Calu3 (cell line): Measurements from ENCODE around the gene SLC25A21. TPM values are rescaled to one million over a fixed set of nuclear protein-coding genes. Genes with fewer than 3 reads are reported as not detected.
"Not testable (repeated sequence)": the region's sequence is repeated elsewhere in the genome, so short reads cannot be mapped to it uniquely, and the experiment has no call there.

Source experiments
- BruUV-seq: library from RNA; stranded (reverse); fragments of 400-500 nt; replicated peaks from 2 replicates; lab custom pipeline; 2021; lab: Mats Ljungman, UMichigan
- CTCF ChIA-PET: fragments of 300-600 bp; sonication (Branson Sonifier 250); formaldehyde crosslinking; loops from one replicate; lab custom pipeline; 2022; ENCODE audit warnings: antibody characterized with exemption; lab: Charles Lee
- DNase-seq: peaks from one replicate; pipeline ENCODE4 v3.0.0; 2022
- H3K27ac Mint-ChIP-seq: one replicate; pipeline ENCODE4 v1.8.0; 2022; ENCODE audit warnings: mixed read lengths; ENCODE audit not compliant: unreplicated experiment
- H3K27me3 Mint-ChIP-seq: one replicate; pipeline ENCODE4 v1.8.0; 2022; ENCODE audit warnings: mixed read lengths; ENCODE audit not compliant: unreplicated experiment
- H3K36me3 Mint-ChIP-seq: one replicate; pipeline ENCODE4 v1.8.0; 2022; ENCODE audit warnings: mild to moderate bottlenecking, moderate library complexity, mixed read lengths; ENCODE audit not compliant: insufficient read depth, unreplicated experiment
- H3K4me1 Mint-ChIP-seq: one replicate; pipeline ENCODE4 v1.8.0; 2022; ENCODE audit warnings: mild to moderate bottlenecking, low read depth, mixed read lengths; ENCODE audit not compliant: unreplicated experiment
- H3K4me3 Mint-ChIP-seq: one replicate; pipeline ENCODE4 v1.8.0; 2022; ENCODE audit warnings: mild to moderate bottlenecking, low read depth, moderate library complexity, mixed read lengths; ENCODE audit not compliant: unreplicated experiment
- H3K9me3 Mint-ChIP-seq: one replicate; pipeline ENCODE4 v1.8.0; 2022; ENCODE audit warnings: low read depth, mixed read lengths; ENCODE audit not compliant: unreplicated experiment
- CTCF ChIP-seq: fragments of 200-600 bp; IDR thresholded peaks from one replicate; pipeline ENCODE4 v1.8.0; 2022; ENCODE audit warnings: antibody characterized with exemption; ENCODE audit not compliant: unreplicated experiment
- intact Hi-C: fragments of 100-400 bp; cut with micrococcal nuclease; formaldehyde crosslinking; loops from one replicate; pipeline ENCODE4 v1.10.0; 2022; ENCODE audit not compliant: unreplicated experiment
- total RNA-seq: library from RNA; stranded (reverse); gene quantifications from 2 replicates; pipeline ENCODE4 v1.2.3, GENCODE V29; 2022

Gene SLC25A21
- total RNA-seq, 1 experiment from 2014 or later, result 1.4 TPM

- Mint-ChIP-seq H3K9me3 (peaks cover 2% of the 10 kb centered on the region), H3K4me1 (peaks cover 16% of the 10 kb centered on the region), H3K36me3 (no peaks in the 10 kb centered on the region), H3K27ac (no peak overlapping the region), H3K27me3 (no peaks in the 10 kb centered on the region), H3K4me3 (no peak overlapping the region)
- CTCF ChIA-PET, result no interaction called here
- no peak for TF ChIP-seq CTCF
- intact Hi-C loops, result no loop called here
- BruUV-seq, result no TSS peak
- DNase-seq, result no peak
Measured at GRCh38 chr14:36869125-36869524, 303.3 kb downstream of the SLC25A21 start.

GRCh38 chr14:36866867-36867266 is 305.5 kb downstream of the SLC25A21 start:
- H3K36me3 Mint-ChIP-seq, result no peaks in the 10 kb centered on the region
- peaks cover 2% of the 10 kb centered on the region for H3K9me3 Mint-ChIP-seq
- intact Hi-C loops, result no loop called here
- BruUV-seq, result no TSS peak
- CTCF ChIA-PET, result no interaction called here
- DNase-seq, result no peak
- no peak overlapping the region for H3K4me3 Mint-ChIP-seq
- no peaks in the 10 kb centered on the region for H3K27me3 Mint-ChIP-seq
- H3K27ac Mint-ChIP-seq, result no peak overlapping the region
- no peak for TF ChIP-seq CTCF
- H3K4me1 Mint-ChIP-seq, result peaks cover 16% of the 10 kb centered on the region

GRCh38 chr14:36863271-36863670 is 309.1 kb downstream of the SLC25A21 start:
- H3K9me3 Mint-ChIP-seq, result no peaks in the 10 kb centered on the region
- BruUV-seq, result no TSS peak
- CTCF ChIA-PET, result no interaction called here
- DNase-seq, result no peak
- H3K27ac Mint-ChIP-seq, result no peak overlapping the region
- H3K36me3 Mint-ChIP-seq, result no peaks in the 10 kb centered on the region
- H3K4me1 Mint-ChIP-seq, result no peaks in the 10 kb centered on the region
- no peaks in the 10 kb centered on the region for H3K27me3 Mint-ChIP-seq
- intact Hi-C loops, result no loop called here
- TF ChIP-seq CTCF, result no peak
- H3K4me3 Mint-ChIP-seq, result no peak overlapping the region

GRCh38 chr14:36862237-36862636 is 310.2 kb downstream of the SLC25A21 start:
- H3K36me3 Mint-ChIP-seq, intact Hi-C loops, BruUV-seq, H3K4me3 Mint-ChIP-seq, H3K27ac Mint-ChIP-seq, H3K4me1 Mint-ChIP-seq, CTCF ChIA-PET, DNase-seq, H3K27me3 Mint-ChIP-seq, H3K9me3 Mint-ChIP-seq: not testable (repeated sequence)

GRCh38 chr14:36860831-36861230 is 311.6 kb downstream of the SLC25A21 start:
- DNase-seq, result no peak
- intact Hi-C loops, result no loop called here
- Mint-ChIP-seq H3K27me3 (no peaks in the 10 kb centered on the region), H3K36me3 (no peaks in the 10 kb centered on the region), H3K4me1 (peaks cover 11% of the 10 kb centered on the region), H3K27ac (no peak overlapping the region), H3K9me3 (no peaks in the 10 kb centered on the region), H3K4me3 (no peak overlapping the region)
- CTCF ChIA-PET, result no interaction called here
- BruUV-seq, result no TSS peak
- no peak for TF ChIP-seq CTCF
